GM21367 (cell line): ENCODE measurements around the gene ATP6AP1.

ENCODE experiments used
- ATAC-seq: cut with Tn5 transposase; IDR thresholded peaks from one replicate; pipeline ENCODE4 v1.9.1; 2021; ENCODE audit not compliant: unreplicated experiment

ATP6AP1 gene

GRCh38 chrX:154468217-154468616, 39.7 kb downstream of the ATP6AP1 start:
- ATAC-seq = no peak

GRCh38 chrX:154469114-154469513, 40.6 kb downstream of the ATP6AP1 start:
- no peak for ATAC-seq

DNA sequence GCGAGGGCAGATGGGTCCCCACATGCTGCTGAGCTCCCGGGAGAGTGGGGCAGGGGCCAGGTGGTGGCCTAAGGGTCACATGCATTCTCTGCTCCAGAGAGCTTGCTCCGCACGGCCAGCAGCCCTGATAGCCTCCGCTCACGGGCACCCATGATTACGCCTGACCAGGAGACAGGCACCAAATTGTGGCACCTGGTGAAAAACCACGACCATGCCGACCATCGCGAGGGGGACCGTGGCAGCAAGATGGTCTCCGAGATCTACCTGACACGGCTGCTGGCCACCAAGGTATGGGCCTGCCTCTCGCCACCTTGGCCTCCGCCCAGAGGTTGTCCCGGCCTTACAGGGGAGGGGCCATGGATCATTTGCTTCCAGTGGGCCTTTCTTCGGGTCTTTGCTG, 41.4 kb downstream of the ATP6AP1 start:
- ATAC-seq = no peak

DNA sequence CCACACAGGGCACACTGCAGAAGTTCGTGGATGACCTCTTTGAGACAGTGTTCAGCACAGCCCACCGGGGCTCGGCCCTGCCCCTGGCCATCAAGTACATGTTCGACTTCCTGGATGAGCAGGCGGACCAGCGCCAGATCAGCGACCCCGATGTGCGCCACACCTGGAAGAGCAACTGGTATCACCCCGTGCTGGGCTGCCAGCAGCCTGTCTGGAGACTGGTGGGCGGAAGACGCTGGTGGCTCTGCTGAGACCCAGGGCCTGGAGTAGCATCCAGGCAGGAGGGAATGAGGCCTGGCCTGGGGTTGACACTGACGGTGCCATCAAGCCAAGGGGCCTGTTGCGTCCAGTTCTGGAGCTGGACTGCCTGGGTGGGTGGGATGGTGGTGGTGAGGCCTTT, 42.0 kb downstream of the ATP6AP1 start:
- no peak for ATAC-seq

DNA sequence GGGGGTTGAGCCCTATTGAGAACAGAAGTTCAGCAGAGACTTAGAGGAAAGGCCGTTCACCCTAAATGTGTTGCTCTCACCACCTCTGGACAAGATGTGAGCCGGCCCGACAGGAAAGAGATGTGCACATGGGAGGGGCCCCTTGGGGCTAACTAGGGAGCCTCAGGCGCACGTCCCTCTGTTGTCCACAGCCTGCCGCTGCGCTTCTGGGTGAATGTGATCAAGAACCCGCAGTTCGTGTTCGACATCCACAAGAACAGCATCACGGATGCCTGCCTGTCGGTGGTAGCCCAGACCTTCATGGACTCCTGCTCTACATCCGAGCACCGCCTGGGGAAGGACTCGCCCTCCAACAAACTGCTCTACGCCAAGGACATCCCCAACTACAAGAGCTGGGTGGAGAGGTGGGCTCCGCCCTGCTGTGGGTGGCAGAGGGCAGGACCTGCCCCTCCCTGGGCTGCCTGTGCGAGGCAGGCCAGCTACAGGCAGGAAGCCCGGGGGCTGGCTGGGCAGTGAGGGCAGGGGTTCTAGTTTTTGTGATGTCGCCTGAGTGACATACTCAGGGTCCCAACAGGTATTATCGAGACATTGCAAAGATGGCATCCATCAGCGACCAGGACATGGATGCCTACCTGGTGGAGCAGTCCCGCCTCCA, 42.6 kb downstream of the ATP6AP1 start:
- no peak for ATAC-seq

GRCh38 chrX:154471839-154472684, 43.6 kb downstream of the ATP6AP1 start:
- no peak for ATAC-seq

- no peak for ATAC-seq
These were observed 44.5 kb downstream of the ATP6AP1 start for GRCh38 chrX:154472685-154473632.

- ATAC-seq = no peak
These were observed 45.2 kb downstream of the ATP6AP1 start for GRCh38 chrX:154473683-154474082.

DNA sequence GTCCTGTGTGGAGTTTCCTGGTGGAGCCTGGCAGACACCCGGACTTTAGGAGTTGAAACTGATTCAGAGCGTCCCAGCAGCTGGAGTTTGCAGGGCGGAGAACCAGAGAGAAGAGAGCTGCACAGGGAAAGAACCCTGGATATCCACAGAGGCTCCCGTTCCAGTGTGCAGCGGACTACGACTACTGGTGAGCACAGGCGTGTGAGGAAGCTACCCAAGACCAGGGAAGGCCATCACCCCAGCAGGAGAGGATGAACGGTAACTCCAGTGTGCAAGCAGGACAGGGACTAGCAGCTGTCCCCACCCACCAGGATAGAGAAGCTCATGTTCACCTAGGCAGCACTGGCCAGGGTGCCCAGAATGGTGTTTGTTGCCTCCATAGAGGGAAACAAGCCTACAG, 48.3 kb downstream of the ATP6AP1 start:
- ATAC-seq = no peak

DNA sequence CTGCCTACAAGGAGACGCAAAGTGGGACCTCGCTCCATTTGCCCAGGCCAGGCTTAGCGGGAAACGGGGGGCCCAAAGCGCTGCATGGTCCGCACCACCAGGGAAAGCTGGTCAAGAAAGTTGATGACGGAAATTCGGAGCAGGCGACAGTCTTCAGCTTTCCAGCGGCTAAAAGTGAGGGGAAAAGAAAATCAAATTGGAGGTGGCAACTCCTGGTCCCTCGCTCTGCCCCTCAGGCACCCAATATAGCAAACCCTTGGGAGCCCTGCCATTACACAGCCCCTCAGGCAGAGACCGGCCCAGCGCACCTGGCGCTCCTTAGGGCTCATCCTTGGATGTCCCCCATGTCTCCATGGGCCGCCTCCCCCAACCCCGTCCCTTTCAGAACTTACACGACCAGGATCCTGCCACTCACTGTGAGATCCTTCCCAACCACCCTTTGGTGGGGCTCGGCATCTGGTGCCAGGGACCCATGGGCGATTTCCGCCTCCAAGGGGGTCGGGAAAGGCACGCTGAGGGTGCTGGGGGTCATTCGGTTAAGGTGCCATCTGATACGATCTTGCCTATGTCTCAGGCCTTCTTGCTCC, 49.5 kb downstream of the ATP6AP1 start:
- no peak for ATAC-seq

GRCh38 chrX:154478728-154479622, 50.5 kb downstream of the ATP6AP1 start, which contains the start of gene LAGE3:
TSS of gene LAGE3 (minus strand) at chrX:154479281. CDS start at chrX:154478915, 366 bp downstream.
- peak; percentile 86 for ATAC-seq

DNA sequence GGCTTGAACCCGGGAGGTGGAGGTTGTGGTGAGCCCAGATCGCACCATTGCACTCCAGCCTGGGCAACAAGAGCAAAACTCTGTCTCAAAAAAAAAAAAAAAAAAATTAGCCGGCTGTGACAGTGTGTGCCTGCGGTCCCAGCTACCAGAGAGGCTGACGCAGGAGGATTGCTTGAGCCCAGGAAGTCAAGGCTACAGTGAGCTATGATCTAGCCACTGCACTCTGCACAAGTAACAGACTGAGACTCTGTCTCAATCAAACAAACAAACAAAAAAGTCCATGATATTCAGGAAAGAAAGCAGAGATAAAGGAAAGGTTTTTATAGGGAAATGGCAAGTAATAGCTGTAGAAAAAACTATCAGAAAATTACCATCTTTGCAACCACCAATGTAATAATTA, 52.7 kb downstream of the ATP6AP1 start:
- ATAC-seq = no peak

DNA sequence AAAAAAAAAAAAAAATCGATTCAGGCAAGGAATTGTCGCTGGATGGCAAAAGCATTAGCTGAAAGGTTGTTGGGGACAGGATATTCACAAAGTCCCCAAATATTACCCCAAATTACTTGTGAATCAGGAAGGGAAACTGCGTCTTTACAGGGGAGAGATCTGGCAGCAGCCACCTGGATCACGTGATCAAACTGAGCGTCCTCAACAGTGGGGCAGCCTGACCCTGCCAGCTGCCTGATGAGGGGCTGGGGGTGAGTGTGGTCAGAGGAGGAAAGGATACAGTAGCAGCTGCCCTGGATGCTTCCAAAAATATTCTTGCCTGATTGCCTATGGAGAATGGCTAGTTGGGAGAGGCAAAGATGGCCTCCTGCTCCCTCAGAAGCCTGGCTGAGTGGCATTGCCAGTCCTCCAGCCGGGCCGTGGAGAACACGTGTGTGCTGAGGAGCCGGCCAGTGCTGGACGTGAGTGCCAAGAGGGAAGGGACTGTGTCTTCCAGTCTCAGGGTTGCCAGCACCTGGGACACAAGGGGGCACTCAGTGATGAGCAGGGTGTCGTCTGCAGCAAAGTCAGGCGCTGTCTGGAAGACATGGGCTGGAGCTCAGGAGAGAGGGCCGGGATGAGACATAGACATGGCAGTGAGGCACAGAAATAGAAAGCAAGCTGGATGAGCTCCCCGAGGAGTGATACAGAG, 53.6 kb downstream of the ATP6AP1 start:
- ATAC-seq = no peak

DNA sequence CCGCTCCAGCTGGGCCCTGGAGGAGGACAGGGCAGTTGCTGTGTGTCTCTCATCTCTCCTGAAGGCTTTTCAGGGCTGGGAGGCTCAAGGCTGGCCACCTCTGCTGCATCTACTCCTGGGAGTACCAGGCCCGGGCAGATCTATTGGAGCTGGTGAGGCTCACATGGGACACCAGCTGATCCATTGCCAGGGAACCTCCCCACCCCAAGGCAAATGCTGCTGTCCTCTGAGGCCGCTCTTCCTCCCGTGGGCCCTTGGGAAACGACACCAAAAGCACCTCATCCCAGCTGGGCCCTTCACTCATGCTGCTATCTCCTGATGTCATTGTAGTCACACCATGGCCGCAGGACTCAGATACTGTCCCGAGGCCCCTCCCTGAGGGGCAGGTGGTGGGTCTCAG, 54.3 kb downstream of the ATP6AP1 start:
- no peak for ATAC-seq

- ATAC-seq = no peak
These were observed 54.8 kb downstream of the ATP6AP1 start for GRCh38 chrX:154483325-154483724.

GRCh38 chrX:154484255-154485149, 56.0 kb downstream of the ATP6AP1 start:
- no peak for ATAC-seq

- no peak for ATAC-seq
These were observed 56.9 kb downstream of the ATP6AP1 start for GRCh38 chrX:154485150-154486051.
